Uterus (tissue), 4 donors: Measurements from ENCODE around the gene ARHGAP19. TPM values are rescaled to one million over a fixed set of nuclear protein-coding genes. Genes with fewer than 3 reads are reported as not detected.

Source experiments
- DNase-seq, 2 donors: peaks; one replicate each; pipeline ENCODE4 v3.0.0-alpha.2; 2019 to 2020
- H3K27ac ChIP-seq, 2 donors: fragments of 200-600 bp; sonication (generic); 1 replicate in 1 of 2; 2 replicates in 1 of 2; pipeline ENCODE4 v1.5.1; 2016 to 2018
- H3K27me3 ChIP-seq, 2 donors: fragments of 200-600 bp; sonication (generic); one replicate each; pipeline ENCODE4 v1.5.1; 2018 to 2019; ENCODE audit warnings: control low read depth in 1 of 2
- H3K36me3 ChIP-seq, 2 donors: fragments of 200-600 bp; sonication (generic); one replicate each; pipeline ENCODE4 v1.5.1; 2019; ENCODE audit warnings: control low read depth in 1 of 2
- H3K4me1 ChIP-seq, 2 donors: fragments of 200-600 bp; sonication (generic); one replicate each; pipeline ENCODE4 v1.5.1; 2018 to 2019; ENCODE audit warnings: control low read depth in 1 of 2
- H3K4me3 ChIP-seq, 2 donors: fragments of 200-600 bp; sonication (generic); 1 replicate in 1 of 2; 2 replicates in 1 of 2; pipeline ENCODE4 v1.5.1; 2018 to 2019; ENCODE audit warnings: mild to moderate bottlenecking in 1 of 2
- H3K9me3 ChIP-seq, 2 donors: fragments of 200-600 bp; sonication (generic); one replicate each; pipeline ENCODE4 v1.5.1; 2019; ENCODE audit warnings: control low read depth in 1 of 2
- CTCF ChIP-seq, 4 experiments: fragments of 200-600 bp in 2 of 4; fragments of 450-650 bp in 2 of 4; sonication (generic) in 2 of 4; IDR thresholded peaks; one replicate each; pipeline ENCODE4 v1.5.1; 2016 to 2019; ENCODE audit warnings: antibody characterized with exemption in 4 of 4, mild to moderate bottlenecking in 2 of 4, moderate library complexity in 1 of 4
- POLR2A ChIP-seq, 2 donors: fragments of 450-650 bp; IDR thresholded peaks; one replicate each; pipeline ENCODE4 v1.6.1; 2016; ENCODE audit warnings: antibody characterized with exemption in 2 of 2, mild to moderate bottlenecking in 1 of 2, moderate library complexity in 1 of 2
- intact Hi-C: fragments of 100-400 bp; cut with DNase I; formaldehyde crosslinking; loops from one replicate; pipeline ENCODE4 v1.15.1; 2023; ENCODE audit warnings: low total_unique reads
- total RNA-seq, 4 donors: library from RNA; depleted of rRNA in 3 of 4; stranded (reverse); fragments of >200 nt in 3 of 4; gene quantifications; one replicate each; pipeline versions ENCODE4 v1.1.0 to v1.2.4, GENCODE V29; 2014 to 2023
- donor health status: DM: yes; HTN: yes; CAD: no.

Gene ARHGAP19
- total RNA-seq, 4 donors from 2014 or later, result 5.3 to 25.8 (median 14.0) TPM

GRCh38 chr10:97188261-97188711, 104.2 kb downstream of the ARHGAP19 start:
- H3K9me3 ChIP-seq, result no peaks in the 10 kb centered on the region
- no peaks in the 10 kb centered on the region for H3K36me3 ChIP-seq
- H3K4me3 ChIP-seq, result no peak overlapping the region
- intact Hi-C loops, result no loop called here
- DNase-seq, result no peak
- H3K27ac ChIP-seq, result no peak overlapping the region
- peaks cover 0 to 15% of the 10 kb centered on the region in 2 donors for H3K27me3 ChIP-seq
- peaks cover 0 to 9% of the 10 kb centered on the region in 2 donors for H3K4me1 ChIP-seq
- TF ChIP-seq POLR2A (IDR thresholded peaks at IDR 0.05) (no peak), CTCF (IDR thresholded peaks at IDR 0.05) (no peak)

GRCh38 chr10:97186911-97187310, 105.5 kb downstream of the ARHGAP19 start:
- no peak for DNase-seq
- Histone ChIP-seq H3K9me3 (no peaks in the 10 kb centered on the region), H3K4me1 (peaks cover 0 to 9% of the 10 kb centered on the region in 2 donors), H3K27ac (no peak overlapping the region), H3K27me3 (peaks cover 0 to 15% of the 10 kb centered on the region in 2 donors), H3K36me3 (no peaks in the 10 kb centered on the region), H3K4me3 (no peak overlapping the region)
- TF ChIP-seq CTCF (IDR thresholded peaks at IDR 0.05), result no peak
- no peak for TF ChIP-seq POLR2A (IDR thresholded peaks at IDR 0.05)
- intact Hi-C loops, result no loop called here

GRCh38 chr10:97185326-97186058, 106.9 kb downstream of the ARHGAP19 start, which contains the start of gene SLIT1:
Gene SLIT1, minus strand, starts transcription at chr10:97185959. Its CDS starts 285 bp downstream, at chr10:97185674.
- Histone ChIP-seq H3K4me1 (peaks cover 0 to 9% of the 10 kb centered on the region in 2 donors), H3K4me3 (no peak within 1 kb of the TSS), H3K27ac (no peak within 1 kb of the TSS), H3K9me3 (no peaks in the 10 kb centered on the region), H3K27me3 (peaks cover 0 to 15% of the 10 kb centered on the region in 2 donors), H3K36me3 (no peaks in the 10 kb centered on the region)
- no peak for DNase-seq
- TF ChIP-seq CTCF (IDR thresholded peaks at IDR 0.05), result no peak
- no peak for TF ChIP-seq POLR2A (IDR thresholded peaks at IDR 0.05)
- intact Hi-C loops, result no loop called here

- no peak for TF ChIP-seq POLR2A (IDR thresholded peaks at IDR 0.05)
- no peak for TF ChIP-seq CTCF (IDR thresholded peaks at IDR 0.05)
- Histone ChIP-seq H3K4me3 (no peak overlapping the region), H3K27ac (no peak overlapping the region), H3K4me1 (peaks cover 0 to 9% of the 10 kb centered on the region in 2 donors), H3K36me3 (no peaks in the 10 kb centered on the region), H3K9me3 (no peaks in the 10 kb centered on the region), H3K27me3 (peaks cover 0 to 15% of the 10 kb centered on the region in 2 donors)
- DNase-seq, result no peak
- intact Hi-C loops, result no loop called here
These were observed 107.5 kb downstream of the ARHGAP19 start for GRCh38 chr10:97184971-97185325.

- peaks cover 0 to 15% of the 10 kb centered on the region in 2 donors for H3K27me3 ChIP-seq
- H3K4me1 ChIP-seq, result peaks cover 0 to 9% of the 10 kb centered on the region in 2 donors
- TF ChIP-seq POLR2A (IDR thresholded peaks at IDR 0.05) (no peak), CTCF (IDR thresholded peaks at IDR 0.05) (no peak)
- intact Hi-C loops, result no loop called here
- no peaks in the 10 kb centered on the region for H3K36me3 ChIP-seq
- H3K4me3 ChIP-seq, result no peak overlapping the region
- H3K27ac ChIP-seq, result no peak overlapping the region
- no peak for DNase-seq
- H3K9me3 ChIP-seq, result no peaks in the 10 kb centered on the region
These were observed 109.1 kb downstream of the ARHGAP19 start for GRCh38 chr10:97183314-97183713.
